HG03565 (cell line): ENCODE measurements around the gene SLC17A8.

Source experiments
- ATAC-seq: cut with Tn5 transposase; IDR thresholded peaks from one replicate; pipeline ENCODE4 v1.9.1; 2021; ENCODE audit warnings: mild to moderate bottlenecking, moderate library complexity; ENCODE audit not compliant: unreplicated experiment

The SLC17A8 gene

DNA sequence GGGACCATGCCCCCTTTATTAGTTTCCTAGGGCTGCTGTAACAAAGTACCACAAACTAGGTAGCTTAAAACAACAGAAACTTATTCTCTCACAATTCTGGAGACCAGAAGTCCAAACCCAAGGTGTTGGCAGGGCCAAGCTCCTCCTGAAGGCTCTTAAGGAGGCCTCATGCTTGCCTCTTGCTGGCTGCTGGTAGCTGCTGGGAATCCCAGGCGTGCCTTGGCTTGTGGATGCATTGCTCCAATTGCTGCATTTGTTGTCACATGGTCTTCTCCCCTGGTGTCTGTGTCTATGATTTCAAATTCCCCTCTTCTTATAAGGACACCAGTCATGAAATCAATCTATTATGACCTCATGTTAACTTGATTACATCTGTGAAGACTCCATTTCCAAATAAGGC, 11.2 kb downstream of the SLC17A8 start:
- no peak for ATAC-seq

DNA sequence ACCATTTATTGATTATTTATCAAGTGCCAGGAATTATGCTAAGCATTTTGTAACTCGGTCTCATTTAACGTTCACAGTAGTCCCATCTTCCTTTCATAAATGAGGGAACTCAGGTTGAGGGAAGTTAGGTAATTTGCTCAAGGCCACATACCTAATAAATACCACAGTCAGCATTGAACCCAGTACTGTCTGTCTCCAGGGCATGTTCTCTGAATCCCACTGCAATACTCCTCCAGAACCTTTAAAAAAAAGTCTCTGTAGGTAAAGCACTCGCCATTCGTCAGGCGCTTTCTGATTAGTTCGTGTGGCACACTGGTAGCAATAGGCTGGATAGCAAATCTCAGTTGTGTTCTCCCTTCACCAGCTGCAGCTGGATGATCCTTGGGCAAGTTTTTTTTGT, 14.3 kb downstream of the SLC17A8 start:
- no peak for ATAC-seq

DNA sequence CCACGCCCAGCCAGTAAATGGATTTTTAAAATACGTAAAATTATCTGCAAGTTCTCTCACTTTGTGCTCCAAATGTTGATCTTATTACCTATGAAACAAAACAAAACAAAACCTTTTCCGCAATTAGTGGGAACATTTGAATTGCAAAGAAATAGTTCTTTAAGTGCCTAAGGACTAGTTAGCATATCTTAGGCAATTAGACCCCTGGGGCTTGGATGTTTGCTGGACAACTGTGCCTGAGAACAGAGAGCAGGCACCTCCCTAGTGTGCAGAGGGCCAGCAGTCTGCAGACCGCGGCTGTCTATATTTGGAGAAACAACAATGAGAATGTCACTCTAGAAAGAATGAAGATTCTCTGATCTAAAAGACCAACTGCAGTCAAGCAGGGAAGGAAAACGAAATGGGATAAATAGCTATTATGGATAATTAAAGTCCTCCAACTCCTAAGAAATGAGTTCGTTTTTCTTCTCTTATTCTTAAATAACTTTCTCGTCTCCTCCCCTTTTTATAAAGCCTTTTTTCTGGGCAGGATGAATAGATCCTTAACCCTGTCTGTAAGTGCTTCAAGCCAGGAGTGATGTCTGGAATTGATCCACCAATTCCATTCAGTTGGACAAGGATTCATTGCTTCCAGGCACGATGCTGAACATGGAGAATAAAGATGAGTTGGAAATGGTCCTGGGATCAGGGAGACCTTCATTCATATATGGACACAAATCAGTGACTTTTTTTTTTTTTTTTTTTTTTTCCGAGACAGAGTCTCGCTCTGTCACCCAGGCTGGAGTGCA, 16.2 kb downstream of the SLC17A8 start:
- ATAC-seq = no peak

DNA sequence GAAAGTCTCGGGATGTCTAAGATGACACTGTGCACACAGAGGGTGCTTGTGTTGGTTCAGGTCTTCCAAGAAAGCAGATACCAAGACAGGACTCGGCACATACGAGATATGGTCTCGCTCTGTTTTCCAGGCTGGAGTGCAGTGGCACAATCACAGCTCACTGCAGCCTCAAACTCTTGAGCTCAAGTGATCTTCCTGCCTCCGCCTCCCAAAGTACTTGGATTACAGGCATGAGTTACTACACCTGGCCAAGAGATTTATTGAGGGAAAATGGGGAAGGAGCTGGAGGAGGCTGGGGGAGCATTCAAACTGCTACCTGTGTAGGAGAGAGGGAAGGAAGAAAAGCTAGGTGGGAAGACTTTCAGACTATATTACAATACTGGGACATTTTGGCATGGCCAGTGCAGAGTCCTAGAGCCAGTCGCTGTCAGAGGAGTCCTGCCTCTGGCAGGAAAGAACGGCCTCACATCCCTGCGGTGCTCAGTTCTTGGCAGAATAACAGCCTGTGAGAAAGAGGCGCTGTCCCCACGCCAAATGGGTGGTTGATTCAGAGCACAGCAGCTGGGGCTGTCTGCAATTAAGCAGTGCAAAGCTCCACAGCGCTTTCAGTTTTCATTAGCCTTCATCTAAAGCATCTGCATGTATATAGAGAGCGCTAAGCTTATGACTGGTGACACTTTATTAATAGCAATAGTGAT, 18.3 kb downstream of the SLC17A8 start:
- no peak for ATAC-seq

DNA sequence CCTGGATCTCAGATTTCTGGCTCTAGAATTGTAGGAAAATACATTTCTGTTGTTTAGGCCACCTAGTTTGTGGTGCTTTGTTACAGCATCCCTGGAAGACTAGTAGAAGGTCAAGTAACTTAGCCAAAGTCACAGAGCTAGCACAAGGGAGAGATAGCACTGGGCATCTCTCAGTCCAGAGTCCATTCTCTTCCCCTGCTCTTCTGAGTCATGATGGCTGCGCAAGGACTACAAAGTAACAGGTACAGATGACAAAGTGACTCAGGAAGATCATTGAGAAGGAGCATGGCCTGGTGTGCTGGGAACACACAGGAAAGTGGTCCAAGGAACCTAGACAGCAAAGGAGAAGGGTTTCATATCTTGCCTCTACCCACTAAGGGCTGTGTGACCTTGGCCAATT, 19.3 kb downstream of the SLC17A8 start:
- no peak for ATAC-seq

DNA sequence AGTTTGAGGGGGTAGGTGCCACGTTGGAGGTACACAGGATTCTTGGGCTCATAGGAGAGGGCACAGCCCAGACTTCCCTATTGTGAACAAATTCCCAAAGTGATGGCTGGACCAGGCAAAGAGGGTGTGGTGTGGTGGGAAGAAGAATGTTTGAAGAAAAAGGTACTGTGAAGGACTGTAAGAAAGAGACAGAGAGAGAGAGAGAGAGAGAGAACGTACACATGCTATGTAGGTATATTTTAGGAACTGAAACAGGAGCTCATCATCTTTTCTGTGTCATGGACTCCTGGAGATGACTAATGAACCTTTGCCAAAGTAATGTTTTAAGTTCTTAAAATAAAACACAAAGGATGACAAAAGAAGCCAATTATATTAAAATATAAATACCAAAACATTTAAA, 24.5 kb downstream of the SLC17A8 start:
- no peak for ATAC-seq

DNA sequence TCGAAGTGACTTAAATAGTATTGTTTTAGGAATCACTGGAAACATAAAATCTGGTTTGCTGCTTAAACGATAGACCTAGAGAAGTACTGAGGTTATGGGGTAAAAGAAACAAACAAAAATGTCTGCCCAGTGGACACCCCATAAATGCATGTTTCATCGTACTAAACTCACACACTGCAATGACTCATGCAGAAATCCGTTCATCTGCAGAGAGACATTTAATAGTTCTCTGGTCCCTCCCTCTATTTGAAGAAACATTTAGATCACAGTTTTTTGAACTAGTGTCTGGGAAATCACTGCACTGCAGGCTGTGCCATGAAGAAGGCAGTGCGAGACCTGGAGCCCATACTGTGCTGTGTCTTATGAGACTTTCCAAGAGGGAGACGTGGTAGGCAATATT, 25.5 kb downstream of the SLC17A8 start:
- no peak for ATAC-seq

DNA sequence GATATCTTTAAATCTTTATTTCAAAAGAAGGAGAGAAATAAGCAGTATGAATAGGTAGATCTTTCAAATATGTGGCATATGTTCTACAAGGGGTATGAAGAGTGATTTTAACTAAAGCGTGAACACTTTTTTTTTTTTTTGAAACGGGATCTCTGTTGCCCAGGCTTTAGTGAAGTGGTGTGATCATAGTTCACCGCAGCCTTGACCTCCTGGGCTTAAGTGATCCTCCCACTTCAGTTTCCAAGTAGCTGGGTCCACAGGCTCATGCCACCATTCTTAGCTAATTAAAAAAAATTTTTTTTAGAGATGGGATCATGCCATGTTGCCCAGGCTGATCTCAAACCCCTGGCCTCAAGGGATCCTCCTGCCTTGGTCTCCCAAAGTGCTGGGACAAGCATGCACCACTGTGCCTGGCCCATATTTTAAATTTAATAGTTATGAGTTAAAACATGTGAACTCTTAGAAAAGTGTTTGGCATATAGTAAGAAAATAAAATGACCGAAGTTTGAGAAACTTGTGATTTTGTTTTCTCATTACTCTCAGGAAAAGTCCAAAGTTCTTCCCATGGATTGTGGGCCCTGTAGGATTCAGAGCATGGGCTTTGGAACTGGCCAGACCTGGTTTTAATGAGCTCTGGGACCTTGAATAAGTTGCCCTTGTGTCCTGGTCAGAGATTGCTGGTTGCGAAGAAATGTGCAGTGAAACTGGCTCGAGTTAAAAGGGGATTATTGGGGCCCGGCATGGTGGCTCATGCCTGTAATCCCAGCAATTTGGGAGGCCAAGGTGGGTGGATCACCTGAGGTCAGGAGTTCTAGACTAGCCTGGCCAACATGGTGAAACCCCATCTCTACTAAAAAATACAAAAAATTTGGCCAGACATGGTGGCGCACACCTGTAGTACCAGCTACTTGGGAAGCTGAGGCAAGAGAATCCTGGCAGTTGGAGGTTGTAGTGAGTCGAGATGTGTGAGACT, 27.0 kb downstream of the SLC17A8 start:
- ATAC-seq = no peak

DNA sequence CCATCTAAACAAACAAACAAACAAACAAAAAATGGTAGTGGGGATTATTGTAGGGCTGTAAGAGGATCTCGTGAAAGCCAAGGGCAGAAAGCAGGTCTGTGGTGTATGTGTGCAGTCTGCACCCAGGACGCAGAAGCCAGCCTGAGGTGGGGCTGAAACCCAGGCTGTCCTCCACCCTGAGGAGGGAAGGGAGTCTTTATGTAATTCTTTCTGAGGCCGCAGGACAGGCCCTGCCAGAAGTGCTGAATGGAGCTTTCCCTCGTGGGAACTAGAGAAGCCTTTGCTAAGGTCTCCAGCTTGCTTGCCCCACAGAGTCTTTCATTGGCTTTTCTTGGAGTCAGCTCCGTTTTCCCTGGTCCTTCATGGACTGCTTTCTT, 27.7 kb downstream of the SLC17A8 start:
- no peak for ATAC-seq

DNA sequence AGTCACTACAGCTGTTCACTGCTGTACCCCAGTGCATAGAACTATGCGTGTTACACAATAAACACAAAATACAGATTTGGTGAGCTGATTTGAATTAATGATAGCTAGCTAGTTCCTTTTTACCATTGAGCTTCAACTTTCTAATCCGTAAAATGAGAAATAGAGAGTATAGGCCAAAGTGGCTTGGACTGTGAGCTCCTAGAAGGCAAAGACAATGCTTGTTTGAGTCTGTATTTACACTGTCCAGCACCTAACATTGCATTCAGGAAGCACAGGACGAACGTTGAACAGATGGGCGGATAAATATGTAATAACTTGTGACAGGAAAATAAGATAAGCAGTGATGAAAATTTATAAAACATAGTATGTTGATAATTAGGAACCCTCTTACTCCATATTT, 31.5 kb downstream of the SLC17A8 start:
- no peak for ATAC-seq

DNA sequence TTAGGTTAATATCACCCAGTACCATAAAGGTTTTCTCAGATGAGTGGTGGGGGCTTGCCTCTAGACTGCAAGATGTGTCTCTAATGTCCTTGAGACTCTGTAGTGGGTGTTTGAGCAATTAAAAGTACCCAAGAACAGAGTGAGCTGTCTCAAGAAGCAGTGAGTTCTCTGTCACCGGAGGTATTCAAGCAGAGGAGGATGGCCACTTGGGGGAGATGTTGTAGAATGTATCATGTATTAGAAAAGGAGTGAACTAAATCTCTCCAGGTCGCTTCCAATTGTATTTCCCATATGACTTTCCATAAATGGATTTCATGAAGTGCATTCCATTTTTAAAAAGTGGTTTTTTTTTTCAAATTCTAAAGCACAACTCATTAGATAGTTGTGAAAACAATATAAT, 35.0 kb downstream of the SLC17A8 start:
- no peak for ATAC-seq

DNA sequence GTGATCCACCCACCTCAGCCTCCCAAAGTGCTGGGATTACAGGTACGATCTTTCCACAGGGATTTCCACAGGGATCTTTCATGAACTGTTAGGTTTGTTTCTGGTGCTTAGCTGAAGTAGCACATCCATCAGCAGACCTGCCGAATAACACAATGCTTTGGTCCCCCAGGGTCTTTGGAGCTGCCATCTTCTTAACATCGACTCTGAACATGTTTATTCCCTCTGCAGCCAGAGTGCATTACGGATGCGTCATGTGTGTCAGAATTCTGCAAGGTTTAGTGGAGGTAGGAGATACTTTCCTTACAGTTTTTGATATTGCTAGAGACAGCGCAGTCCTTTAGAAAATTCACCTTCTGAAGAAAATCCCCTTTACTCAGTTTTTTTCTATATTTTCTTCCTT, 36.3 kb downstream of the SLC17A8 start:
- no peak for ATAC-seq

DNA sequence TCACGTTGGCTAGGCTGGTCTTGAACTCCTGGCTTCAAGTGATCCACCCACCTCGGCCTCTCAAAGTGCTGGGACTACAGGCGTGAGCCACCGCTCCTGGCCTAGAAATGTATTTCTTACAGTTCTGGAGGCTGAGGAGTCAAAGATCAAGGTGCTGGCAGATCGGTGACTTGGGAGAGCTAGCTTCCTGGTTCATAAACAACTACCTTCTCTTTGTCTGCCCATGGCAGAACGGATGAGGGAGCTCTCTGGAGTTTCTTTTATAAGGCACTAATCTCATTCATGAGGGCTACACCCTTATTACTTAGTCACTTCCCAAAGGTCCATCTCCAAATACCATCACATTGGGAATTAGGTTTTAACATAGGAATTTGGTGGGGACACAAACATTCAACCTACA, 38.9 kb downstream of the SLC17A8 start:
- no peak for ATAC-seq

DNA sequence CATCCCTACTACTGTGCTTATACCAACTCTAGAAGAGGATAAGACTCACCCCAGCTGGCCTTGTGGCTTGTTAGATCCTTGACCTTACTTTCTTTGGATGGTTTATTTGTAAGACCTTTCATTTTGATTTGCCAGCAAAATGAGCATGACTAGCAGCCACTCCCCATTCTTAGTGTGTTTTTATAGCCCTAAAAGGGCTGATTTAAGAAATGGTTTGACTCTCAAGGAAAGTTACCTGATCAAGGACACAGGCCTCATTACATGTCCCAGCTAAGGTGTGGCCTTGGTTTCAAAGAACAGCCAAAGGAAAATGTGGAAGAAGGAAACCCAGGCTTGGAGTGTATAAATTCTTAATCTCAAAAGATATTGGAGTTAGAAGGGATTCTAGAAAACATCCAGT, 41.4 kb downstream of the SLC17A8 start:
- ATAC-seq = no peak

DNA sequence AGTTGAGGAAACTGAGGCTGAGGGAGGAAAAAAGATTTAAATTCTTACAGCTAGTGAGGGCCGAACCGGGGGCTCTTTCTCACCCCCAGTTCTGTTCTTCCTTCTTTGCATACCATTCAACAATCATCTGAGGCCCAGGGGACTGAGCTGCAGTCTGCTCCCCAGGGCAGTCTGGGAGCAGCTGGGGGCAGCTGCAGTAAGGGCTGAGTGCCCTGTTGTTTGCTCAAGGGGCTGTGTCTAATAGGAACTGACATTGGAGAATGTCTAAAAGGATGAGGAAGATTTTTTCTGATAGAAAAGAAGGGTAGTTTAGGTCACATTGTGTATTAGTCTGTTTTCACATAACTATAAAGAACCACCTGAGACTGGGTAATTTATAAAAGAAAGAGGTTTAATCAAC, 42.2 kb downstream of the SLC17A8 start:
- ATAC-seq = no peak

DNA sequence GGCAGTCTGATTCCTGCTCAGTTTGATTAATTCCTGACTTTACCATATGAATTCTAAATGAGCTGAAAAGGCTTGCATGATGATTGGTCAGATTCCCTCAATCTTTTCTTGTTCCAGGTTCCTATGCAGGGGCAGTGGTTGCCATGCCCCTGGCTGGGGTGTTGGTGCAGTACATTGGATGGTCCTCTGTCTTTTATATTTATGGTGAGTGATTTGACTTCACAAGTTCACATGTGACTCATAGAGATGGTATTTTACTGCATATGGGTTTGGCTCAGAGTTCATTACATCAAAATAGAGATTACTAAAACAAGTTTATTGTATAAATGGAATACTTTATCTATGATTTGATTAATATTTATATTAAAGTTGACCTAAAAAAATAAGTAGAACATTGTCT, 44.8 kb downstream of the SLC17A8 start:
- no peak for ATAC-seq

DNA sequence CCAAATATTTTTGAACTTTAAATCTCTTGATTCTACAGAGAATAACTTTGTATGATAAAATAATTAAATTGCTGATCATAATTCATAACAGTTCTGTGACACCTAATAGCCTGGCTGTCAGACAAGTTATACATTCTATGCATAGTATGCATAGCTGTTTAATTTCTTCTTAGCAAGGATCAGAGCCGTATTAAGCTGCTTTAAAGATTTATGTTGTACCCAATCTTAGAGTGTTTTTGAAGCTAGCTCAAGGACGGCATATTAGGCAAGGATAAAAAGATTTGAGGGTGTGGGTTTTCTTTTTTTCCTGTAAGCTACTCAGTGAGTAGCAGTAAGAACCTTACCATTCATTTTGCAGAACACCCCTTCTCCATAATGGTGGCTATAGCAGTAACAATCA, 45.9 kb downstream of the SLC17A8 start:
- no peak for ATAC-seq

DNA sequence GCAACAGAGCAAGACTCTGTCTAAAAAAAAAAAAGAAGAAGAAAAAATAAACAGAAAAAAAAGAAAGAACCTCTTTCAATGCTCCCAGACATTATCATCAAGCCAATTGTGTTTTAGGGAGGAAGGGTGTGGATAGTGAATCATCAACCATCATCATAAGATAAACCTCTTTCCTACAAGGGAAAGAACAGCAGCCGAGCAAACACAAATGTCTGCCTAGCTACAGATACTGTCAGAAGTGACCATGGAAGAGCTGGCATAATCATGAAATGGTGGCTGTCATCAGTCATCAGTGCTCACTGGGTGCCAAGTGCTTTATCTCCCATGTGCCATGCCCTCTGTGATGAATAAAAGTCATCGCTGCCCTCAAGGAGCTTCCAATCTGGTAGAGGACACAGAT, 46.6 kb downstream of the SLC17A8 start:
- no peak for ATAC-seq

DNA sequence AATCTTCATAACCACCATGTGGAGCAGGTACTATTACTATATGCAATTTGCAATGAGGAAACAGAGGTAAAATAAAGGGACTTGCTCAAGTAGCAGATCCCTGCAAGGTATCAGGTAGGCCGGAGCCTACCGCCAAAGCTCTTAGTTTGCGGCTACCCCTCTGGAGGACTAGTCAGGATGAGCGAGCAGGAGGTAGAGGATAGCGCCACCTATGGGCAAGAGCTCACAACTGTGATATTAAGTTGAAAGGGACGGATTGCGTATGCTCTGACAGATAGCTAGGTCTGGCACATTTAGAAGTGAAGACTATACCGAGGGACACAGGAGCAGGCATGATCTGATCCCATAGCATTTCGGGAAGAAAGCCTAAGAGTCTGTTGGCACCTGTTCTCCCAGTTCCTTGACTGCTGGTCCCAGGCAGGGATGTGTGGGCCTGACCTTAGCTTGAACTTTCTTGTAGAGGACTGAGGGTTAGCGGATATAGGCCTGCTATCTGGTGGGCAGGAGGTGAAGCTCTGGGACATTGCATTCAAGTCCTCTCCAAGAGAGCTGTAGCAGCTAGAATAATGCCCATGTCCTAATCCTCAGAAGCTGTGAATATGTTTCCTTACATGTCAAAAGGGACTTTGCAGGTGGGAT, 48.0 kb downstream of the SLC17A8 start:
- no peak for ATAC-seq

DNA sequence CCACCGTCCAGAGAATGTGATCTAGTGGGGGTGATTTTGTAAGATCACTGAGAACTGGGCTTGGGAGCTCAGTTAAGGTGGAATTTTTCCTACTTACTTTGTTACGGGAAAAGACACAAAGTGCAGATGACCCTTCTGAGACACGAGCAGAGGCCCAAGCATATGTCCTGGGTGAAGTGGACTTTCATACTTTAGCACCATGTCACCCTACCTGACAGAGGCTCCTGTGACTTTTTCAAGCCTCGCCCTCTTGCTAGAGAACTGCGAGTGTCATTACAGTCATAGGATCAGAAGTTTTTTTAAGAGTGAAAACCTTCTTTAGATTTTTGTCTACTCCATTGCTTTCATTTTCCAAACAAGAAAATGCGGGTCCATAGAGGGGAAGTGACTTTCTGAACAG, 56.1 kb downstream of the SLC17A8 start:
- ATAC-seq = no peak

DNA sequence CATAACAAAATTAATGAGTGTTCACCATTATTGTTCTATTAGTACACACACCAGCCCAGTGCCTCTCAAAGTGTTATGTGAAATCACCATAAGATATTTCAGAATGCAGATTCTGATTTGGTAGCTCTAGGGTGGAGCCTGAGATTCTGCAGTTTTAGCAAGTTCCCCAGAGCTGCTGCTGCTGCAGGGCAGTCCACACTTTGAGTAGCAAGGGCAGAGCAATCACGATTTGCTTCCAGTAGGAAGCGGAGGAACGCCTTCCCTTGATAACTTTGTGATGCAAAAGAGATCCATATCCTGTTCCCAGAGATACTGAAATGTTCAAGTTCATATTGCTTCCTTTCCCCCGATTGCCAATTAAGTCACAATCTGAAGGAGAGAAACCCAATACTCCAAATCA, 57.9 kb downstream of the SLC17A8 start:
- no peak for ATAC-seq
